WTC11 (cell line): ENCODE results near the gene UTP4. TPM values are rescaled to one million over a fixed set of nuclear protein-coding genes. Genes with fewer than 3 reads are reported as not detected.

ENCODE experiments used
- ELF4 ChIP-seq: sonication (generic); formaldehyde crosslinking; IDR thresholded peaks from 2 replicates; pipeline ENCODE4 v1.8.1; 2022; ENCODE audit warnings: low read depth, mild to moderate bottlenecking, moderate library complexity, missing genetic modification reagents
- ESRRA ChIP-seq: sonication (generic); formaldehyde crosslinking; IDR thresholded peaks from 2 replicates; pipeline ENCODE4 v1.8.1; 2022; ENCODE audit warnings: mild to moderate bottlenecking, missing genetic modification reagents, borderline replicate concordance
- FOXK1 ChIP-seq: sonication (generic); formaldehyde crosslinking; IDR thresholded peaks from 2 replicates; pipeline ENCODE4 v1.8.0; 2022; ENCODE audit warnings: mild to moderate bottlenecking, moderate library complexity, missing genetic modification reagents
- NR3C1 ChIP-seq: sonication (generic); formaldehyde crosslinking; conservative IDR thresholded peaks from 2 replicates; pipeline ENCODE4 v1.8.1; 2023; ENCODE audit warnings: low read depth, mild to moderate bottlenecking, missing genetic modification reagents
- RORB ChIP-seq: fragments of 250-450 bp; sonication (Bioruptor Pico); IDR thresholded peaks from 2 replicates; pipeline ENCODE4 v1.9.0; 2021; ENCODE audit warnings: mild to moderate bottlenecking
- SMAD4 ChIP-seq: sonication (generic); formaldehyde crosslinking; IDR thresholded peaks from 2 replicates; pipeline ENCODE4 v1.8.0; 2022; ENCODE audit warnings: mild to moderate bottlenecking, missing genetic modification reagents
- SOX15 ChIP-seq: fragments of 250-450 bp; sonication (Bioruptor Pico); IDR thresholded peaks from 2 replicates; pipeline ENCODE4 v1.9.0; 2021; ENCODE audit warnings: mild to moderate bottlenecking
- ZNF121 ChIP-seq: sonication (generic); formaldehyde crosslinking; IDR thresholded peaks from 2 replicates; pipeline ENCODE4 v1.8.0; 2023; ENCODE audit warnings: missing genetic modification reagents
- ZNF219 ChIP-seq: sonication (generic); formaldehyde crosslinking; IDR thresholded peaks from 2 replicates; pipeline ENCODE4 v1.8.0; 2023; ENCODE audit warnings: missing genetic modification reagents, mild to moderate bottlenecking, borderline replicate concordance
- ZNF232 ChIP-seq: sonication (generic); formaldehyde crosslinking; IDR thresholded peaks from 2 replicates; pipeline ENCODE4 v1.8.0; 2022; ENCODE audit warnings: mild to moderate bottlenecking, missing genetic modification reagents
- ZNF317 ChIP-seq: sonication (generic); formaldehyde crosslinking; IDR thresholded peaks from 2 replicates; pipeline ENCODE4 v1.8.1; 2023; ENCODE audit warnings: low read depth, mild to moderate bottlenecking, moderate library complexity, missing genetic modification reagents, borderline replicate concordance
- ZNF396 ChIP-seq: fragments of 250-450 bp; sonication (Bioruptor Pico); IDR thresholded peaks from 2 replicates; pipeline ENCODE4 v1.8.0; 2021; ENCODE audit warnings: mild to moderate bottlenecking, moderate library complexity, borderline replicate concordance
- total RNA-seq: library from RNA; stranded (reverse); gene quantifications from 3 replicates; pipeline ENCODE4 v1.2.3, GENCODE V29; 2021
- TF ChIP-seq, protein P1 (sequence below): sonication (generic); formaldehyde crosslinking; IDR thresholded peaks from 2 replicates; pipeline ENCODE4 v1.8.0; 2022; ENCODE audit warnings: mild to moderate bottlenecking, missing genetic modification reagents
- TF ChIP-seq, protein P2 (sequence below): sonication (generic); formaldehyde crosslinking; IDR thresholded peaks from 2 replicates; pipeline ENCODE4 v1.8.1; 2023; ENCODE audit warnings: mild to moderate bottlenecking, missing genetic modification reagents, moderate library complexity
- TF ChIP-seq, protein P3 (sequence below): sonication (generic); formaldehyde crosslinking; conservative IDR thresholded peaks from 2 replicates; pipeline ENCODE4 v1.8.1; 2023; ENCODE audit warnings: mild to moderate bottlenecking, low read depth, missing genetic modification reagents, moderate library complexity
- TF ChIP-seq, protein P4 (sequence below): sonication (generic); formaldehyde crosslinking; IDR thresholded peaks from 2 replicates; pipeline ENCODE4 v1.8.1; 2022; ENCODE audit warnings: missing genetic modification reagents, borderline replicate concordance
- TF ChIP-seq, protein P5 (sequence below): fragments of 200-600 bp; IDR thresholded peaks from 2 replicates; pipeline ENCODE4 v1.8.0; 2022; ENCODE audit warnings: antibody characterized with exemption
- TF ChIP-seq, protein P6 (sequence below): sonication (generic); formaldehyde crosslinking; conservative IDR thresholded peaks from 2 replicates; pipeline ENCODE4 v1.8.1; 2022; ENCODE audit warnings: mild to moderate bottlenecking, missing genetic modification reagents
- TF ChIP-seq, protein P7 (sequence below): sonication (generic); formaldehyde crosslinking; IDR thresholded peaks from 2 replicates; pipeline ENCODE4 v1.8.0; 2023; ENCODE audit warnings: missing genetic modification reagents, mild to moderate bottlenecking, borderline replicate concordance
- TF ChIP-seq, protein P8 (sequence below): fragments of 250-450 bp; sonication (Bioruptor Pico); IDR thresholded peaks from 2 replicates; pipeline ENCODE4 v1.9.0; 2021; ENCODE audit warnings: mild to moderate bottlenecking

Gene UTP4
- total RNA-seq, 1 experiment from 2014 or later, result 85.7 TPM

DNA sequence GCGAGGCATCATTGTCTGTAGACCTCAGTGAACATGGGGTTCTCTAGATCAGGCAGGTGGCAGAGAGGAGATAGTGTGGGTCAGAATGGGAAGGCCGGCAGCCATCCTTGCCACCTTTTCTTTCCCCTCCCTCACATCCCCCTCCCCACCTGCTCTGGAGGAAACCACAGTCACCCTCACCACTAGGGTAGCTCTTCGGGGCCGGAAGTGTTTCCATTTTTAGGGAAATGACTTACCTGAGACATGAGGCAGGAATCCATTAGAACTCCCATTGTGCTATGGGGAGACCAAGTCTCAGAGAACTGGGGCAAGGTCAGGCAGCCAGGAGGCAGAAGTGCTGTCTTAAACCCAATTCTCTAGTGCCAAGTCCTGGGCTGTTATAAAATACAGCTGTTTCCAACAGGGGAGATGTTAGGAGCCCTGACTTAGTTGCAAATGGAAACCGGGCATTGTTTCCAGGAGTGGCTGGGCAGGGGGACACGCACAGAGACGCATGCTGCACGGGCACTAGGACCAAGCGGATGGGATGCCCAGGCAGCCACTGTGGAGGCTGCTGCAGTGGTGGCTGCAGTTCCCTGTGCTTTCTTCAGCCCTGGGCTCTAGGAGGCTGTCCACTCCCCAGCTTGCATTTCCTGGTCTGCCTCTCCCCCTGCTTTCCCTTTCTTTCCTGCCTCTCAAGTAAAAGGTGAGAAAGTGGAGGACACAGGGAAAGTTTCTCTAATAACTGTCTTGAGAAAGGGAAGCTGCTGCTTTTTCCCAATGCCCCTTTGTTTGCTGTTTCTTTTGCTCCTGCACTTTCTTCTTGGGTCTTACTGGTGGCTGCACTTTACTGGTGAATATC, 24.2 kb upstream of the UTP4 start (continued):
- TF ChIP-seq, protein P1, sequence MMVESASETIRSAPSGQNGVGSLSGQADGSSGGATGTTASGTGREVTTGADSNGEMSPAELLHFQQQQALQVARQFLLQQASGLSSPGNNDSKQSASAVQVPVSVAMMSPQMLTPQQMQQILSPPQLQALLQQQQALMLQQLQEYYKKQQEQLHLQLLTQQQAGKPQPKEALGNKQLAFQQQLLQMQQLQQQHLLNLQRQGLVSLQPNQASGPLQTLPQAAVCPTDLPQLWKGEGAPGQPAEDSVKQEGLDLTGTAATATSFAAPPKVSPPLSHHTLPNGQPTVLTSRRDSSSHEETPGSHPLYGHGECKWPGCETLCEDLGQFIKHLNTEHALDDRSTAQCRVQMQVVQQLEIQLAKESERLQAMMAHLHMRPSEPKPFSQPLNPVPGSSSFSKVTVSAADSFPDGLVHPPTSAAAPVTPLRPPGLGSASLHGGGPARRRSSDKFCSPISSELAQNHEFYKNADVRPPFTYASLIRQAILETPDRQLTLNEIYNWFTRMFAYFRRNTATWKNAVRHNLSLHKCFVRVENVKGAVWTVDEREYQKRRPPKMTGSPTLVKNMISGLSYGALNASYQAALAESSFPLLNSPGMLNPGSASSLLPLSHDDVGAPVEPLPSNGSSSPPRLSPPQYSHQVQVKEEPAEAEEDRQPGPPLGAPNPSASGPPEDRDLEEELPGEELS, result no peak
- TF ChIP-seq SOX15 (CRISPR knock-in tag) (no peak), SMAD4 (CRISPR knock-in tag) (peak; percentile 42; the same call in 1 of the 2 replicates), ZNF396 (CRISPR knock-in tag) (no peak), ZNF317 (CRISPR knock-in tag) (no peak), ZNF232 (CRISPR knock-in tag) (no peak), ZNF121 (CRISPR knock-in tag) (no peak), NR3C1 (peak; percentile 63; the same call in 1 of the 2 replicates), ESRRA (CRISPR knock-in tag) (no peak), FOXK1 (no peak), ELF4 (CRISPR knock-in tag) (no peak), RORB (no peak), ZNF219 (CRISPR knock-in tag) (no peak)
- TF ChIP-seq, protein P2, sequence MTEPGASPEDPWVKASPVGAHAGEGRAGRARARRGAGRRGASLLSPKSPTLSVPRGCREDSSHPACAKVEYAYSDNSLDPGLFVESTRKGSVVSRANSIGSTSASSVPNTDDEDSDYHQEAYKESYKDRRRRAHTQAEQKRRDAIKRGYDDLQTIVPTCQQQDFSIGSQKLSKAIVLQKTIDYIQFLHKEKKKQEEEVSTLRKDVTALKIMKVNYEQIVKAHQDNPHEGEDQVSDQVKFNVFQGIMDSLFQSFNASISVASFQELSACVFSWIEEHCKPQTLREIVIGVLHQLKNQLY, result no peak
- TF ChIP-seq, protein P3, sequence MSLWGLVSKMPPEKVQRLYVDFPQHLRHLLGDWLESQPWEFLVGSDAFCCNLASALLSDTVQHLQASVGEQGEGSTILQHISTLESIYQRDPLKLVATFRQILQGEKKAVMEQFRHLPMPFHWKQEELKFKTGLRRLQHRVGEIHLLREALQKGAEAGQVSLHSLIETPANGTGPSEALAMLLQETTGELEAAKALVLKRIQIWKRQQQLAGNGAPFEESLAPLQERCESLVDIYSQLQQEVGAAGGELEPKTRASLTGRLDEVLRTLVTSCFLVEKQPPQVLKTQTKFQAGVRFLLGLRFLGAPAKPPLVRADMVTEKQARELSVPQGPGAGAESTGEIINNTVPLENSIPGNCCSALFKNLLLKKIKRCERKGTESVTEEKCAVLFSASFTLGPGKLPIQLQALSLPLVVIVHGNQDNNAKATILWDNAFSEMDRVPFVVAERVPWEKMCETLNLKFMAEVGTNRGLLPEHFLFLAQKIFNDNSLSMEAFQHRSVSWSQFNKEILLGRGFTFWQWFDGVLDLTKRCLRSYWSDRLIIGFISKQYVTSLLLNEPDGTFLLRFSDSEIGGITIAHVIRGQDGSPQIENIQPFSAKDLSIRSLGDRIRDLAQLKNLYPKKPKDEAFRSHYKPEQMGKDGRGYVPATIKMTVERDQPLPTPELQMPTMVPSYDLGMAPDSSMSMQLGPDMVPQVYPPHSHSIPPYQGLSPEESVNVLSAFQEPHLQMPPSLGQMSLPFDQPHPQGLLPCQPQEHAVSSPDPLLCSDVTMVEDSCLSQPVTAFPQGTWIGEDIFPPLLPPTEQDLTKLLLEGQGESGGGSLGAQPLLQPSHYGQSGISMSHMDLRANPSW (CRISPR knock-in tag), result peak; percentile 14; the same call in 1 of the 2 replicates
- TF ChIP-seq, protein P4, sequence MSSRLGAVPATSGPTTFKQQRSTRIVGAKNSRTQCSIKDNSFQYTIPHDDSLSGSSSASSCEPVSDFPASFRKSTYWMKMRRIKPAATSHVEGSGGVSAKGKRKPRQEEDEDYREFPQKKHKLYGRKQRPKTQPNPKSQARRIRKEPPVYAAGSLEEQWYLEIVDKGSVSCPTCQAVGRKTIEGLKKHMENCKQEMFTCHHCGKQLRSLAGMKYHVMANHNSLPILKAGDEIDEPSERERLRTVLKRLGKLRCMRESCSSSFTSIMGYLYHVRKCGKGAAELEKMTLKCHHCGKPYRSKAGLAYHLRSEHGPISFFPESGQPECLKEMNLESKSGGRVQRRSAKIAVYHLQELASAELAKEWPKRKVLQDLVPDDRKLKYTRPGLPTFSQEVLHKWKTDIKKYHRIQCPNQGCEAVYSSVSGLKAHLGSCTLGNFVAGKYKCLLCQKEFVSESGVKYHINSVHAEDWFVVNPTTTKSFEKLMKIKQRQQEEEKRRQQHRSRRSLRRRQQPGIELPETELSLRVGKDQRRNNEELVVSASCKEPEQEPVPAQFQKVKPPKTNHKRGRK (CRISPR knock-in tag), result no peak
- TF ChIP-seq, protein P5, sequence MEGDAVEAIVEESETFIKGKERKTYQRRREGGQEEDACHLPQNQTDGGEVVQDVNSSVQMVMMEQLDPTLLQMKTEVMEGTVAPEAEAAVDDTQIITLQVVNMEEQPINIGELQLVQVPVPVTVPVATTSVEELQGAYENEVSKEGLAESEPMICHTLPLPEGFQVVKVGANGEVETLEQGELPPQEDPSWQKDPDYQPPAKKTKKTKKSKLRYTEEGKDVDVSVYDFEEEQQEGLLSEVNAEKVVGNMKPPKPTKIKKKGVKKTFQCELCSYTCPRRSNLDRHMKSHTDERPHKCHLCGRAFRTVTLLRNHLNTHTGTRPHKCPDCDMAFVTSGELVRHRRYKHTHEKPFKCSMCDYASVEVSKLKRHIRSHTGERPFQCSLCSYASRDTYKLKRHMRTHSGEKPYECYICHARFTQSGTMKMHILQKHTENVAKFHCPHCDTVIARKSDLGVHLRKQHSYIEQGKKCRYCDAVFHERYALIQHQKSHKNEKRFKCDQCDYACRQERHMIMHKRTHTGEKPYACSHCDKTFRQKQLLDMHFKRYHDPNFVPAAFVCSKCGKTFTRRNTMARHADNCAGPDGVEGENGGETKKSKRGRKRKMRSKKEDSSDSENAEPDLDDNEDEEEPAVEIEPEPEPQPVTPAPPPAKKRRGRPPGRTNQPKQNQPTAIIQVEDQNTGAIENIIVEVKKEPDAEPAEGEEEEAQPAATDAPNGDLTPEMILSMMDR, result no peak
- TF ChIP-seq, protein P6, sequence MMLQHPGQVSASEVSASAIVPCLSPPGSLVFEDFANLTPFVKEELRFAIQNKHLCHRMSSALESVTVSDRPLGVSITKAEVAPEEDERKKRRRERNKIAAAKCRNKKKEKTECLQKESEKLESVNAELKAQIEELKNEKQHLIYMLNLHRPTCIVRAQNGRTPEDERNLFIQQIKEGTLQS (CRISPR knock-in tag), result no peak
- TF ChIP-seq, protein P7, sequence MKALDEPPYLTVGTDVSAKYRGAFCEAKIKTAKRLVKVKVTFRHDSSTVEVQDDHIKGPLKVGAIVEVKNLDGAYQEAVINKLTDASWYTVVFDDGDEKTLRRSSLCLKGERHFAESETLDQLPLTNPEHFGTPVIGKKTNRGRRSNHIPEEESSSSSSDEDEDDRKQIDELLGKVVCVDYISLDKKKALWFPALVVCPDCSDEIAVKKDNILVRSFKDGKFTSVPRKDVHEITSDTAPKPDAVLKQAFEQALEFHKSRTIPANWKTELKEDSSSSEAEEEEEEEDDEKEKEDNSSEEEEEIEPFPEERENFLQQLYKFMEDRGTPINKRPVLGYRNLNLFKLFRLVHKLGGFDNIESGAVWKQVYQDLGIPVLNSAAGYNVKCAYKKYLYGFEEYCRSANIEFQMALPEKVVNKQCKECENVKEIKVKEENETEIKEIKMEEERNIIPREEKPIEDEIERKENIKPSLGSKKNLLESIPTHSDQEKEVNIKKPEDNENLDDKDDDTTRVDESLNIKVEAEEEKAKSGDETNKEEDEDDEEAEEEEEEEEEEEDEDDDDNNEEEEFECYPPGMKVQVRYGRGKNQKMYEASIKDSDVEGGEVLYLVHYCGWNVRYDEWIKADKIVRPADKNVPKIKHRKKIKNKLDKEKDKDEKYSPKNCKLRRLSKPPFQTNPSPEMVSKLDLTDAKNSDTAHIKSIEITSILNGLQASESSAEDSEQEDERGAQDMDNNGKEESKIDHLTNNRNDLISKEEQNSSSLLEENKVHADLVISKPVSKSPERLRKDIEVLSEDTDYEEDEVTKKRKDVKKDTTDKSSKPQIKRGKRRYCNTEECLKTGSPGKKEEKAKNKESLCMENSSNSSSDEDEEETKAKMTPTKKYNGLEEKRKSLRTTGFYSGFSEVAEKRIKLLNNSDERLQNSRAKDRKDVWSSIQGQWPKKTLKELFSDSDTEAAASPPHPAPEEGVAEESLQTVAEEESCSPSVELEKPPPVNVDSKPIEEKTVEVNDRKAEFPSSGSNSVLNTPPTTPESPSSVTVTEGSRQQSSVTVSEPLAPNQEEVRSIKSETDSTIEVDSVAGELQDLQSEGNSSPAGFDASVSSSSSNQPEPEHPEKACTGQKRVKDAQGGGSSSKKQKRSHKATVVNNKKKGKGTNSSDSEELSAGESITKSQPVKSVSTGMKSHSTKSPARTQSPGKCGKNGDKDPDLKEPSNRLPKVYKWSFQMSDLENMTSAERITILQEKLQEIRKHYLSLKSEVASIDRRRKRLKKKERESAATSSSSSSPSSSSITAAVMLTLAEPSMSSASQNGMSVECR (CRISPR knock-in tag), result 0 out of 2 replicates have a peak, but pooled peaks have one; percentile 25
- TF ChIP-seq, protein P8, sequence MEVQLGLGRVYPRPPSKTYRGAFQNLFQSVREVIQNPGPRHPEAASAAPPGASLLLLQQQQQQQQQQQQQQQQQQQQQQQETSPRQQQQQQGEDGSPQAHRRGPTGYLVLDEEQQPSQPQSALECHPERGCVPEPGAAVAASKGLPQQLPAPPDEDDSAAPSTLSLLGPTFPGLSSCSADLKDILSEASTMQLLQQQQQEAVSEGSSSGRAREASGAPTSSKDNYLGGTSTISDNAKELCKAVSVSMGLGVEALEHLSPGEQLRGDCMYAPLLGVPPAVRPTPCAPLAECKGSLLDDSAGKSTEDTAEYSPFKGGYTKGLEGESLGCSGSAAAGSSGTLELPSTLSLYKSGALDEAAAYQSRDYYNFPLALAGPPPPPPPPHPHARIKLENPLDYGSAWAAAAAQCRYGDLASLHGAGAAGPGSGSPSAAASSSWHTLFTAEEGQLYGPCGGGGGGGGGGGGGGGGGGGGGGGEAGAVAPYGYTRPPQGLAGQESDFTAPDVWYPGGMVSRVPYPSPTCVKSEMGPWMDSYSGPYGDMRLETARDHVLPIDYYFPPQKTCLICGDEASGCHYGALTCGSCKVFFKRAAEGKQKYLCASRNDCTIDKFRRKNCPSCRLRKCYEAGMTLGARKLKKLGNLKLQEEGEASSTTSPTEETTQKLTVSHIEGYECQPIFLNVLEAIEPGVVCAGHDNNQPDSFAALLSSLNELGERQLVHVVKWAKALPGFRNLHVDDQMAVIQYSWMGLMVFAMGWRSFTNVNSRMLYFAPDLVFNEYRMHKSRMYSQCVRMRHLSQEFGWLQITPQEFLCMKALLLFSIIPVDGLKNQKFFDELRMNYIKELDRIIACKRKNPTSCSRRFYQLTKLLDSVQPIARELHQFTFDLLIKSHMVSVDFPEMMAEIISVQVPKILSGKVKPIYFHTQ (CRISPR knock-in tag), result no peak
